ENCODE data around the gene HRK. TPM values are rescaled to one million over a fixed set of nuclear protein-coding genes. Genes with fewer than 3 reads are reported as not detected.

HRK gene
- total and polyA plus RNA-seq, 10 of the 15 experiments (the other 5 are each of a cell fraction or from before 2014, with no cell fraction given), result not detected

DNA sequence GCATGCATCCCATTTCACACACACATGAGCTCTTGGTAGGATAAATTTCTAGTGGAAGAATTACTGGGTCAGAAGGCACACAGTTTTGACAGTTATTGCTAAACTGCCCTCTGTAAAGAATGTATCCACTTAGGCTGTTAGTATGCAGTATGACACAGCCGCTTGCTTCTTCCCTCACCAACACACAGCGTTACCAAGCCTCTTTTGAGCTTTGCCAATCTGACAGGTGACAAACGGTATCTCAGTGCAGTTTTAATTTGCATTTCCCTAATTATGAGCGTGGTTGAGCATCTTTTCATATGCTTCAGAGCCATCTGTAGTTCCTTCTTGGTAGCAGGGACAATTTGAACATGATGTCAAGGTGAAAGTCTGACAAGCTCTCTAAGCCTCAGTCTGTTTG, 42.9 kb downstream of the HRK start:
- H3K79me2 ChIP-seq (ENCODE audit: control insufficient read depth, insufficient read depth, low read length), result no peaks in the 10 kb centered on the region
- TF ChIP-seq RAD21 (IDR thresholded peaks at IDR 0.05; ENCODE audit: insufficient read depth, low read depth, low read length) (no peak), SP1 (IDR thresholded peaks at IDR 0.05; ENCODE audit: low read depth, low read length) (no peak), SMARCA5 (IDR thresholded peaks at IDR 0.05) (no peak), ZNF217 (IDR thresholded peaks at IDR 0.05) (no peak), SMC3 (IDR thresholded peaks at IDR 0.05; ENCODE audit: borderline replicate concordance, low read length) (no peak), CREM (IDR thresholded peaks at IDR 0.05; ENCODE audit: low read depth) (no peak), LARP7 (IDR thresholded peaks at IDR 0.05) (no peak), TARDBP (IDR thresholded peaks at IDR 0.05; ENCODE audit: borderline replicate concordance) (no peak), NR2C2 (IDR thresholded peaks at IDR 0.05; ENCODE audit: borderline replicate concordance, control insufficient read depth, insufficient read length, low read depth) (no peak), POLR2A (IDR thresholded peaks at IDR 0.05; ENCODE audit: low read depth, low read length) (no peak), POU2F2 (IDR thresholded peaks at IDR 0.05; ENCODE audit: borderline replicate concordance, low read depth, low read length) (no peak)
- TF ChIP-seq, protein P1, sequence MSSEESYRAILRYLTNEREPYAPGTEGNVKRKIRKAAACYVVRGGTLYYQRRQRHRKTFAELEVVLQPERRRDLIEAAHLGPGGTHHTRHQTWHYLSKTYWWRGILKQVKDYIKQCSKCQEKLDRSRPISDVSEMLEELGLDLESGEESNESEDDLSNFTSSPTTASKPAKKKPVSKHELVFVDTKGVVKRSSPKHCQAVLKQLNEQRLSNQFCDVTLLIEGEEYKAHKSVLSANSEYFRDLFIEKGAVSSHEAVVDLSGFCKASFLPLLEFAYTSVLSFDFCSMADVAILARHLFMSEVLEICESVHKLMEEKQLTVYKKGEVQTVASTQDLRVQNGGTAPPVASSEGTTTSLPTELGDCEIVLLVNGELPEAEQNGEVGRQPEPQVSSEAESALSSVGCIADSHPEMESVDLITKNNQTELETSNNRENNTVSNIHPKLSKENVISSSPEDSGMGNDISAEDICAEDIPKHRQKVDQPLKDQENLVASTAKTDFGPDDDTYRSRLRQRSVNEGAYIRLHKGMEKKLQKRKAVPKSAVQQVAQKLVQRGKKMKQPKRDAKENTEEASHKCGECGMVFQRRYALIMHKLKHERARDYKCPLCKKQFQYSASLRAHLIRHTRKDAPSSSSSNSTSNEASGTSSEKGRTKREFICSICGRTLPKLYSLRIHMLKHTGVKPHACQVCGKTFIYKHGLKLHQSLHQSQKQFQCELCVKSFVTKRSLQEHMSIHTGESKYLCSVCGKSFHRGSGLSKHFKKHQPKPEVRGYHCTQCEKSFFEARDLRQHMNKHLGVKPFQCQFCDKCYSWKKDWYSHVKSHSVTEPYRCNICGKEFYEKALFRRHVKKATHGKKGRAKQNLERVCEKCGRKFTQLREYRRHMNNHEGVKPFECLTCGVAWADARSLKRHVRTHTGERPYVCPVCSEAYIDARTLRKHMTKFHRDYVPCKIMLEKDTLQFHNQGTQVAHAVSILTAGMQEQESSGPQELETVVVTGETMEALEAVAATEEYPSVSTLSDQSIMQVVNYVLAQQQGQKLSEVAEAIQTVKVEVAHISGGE (CRISPR knock-in tag; IDR thresholded peaks at IDR 0.05), result no peak
- TF ChIP-seq, protein P2, sequence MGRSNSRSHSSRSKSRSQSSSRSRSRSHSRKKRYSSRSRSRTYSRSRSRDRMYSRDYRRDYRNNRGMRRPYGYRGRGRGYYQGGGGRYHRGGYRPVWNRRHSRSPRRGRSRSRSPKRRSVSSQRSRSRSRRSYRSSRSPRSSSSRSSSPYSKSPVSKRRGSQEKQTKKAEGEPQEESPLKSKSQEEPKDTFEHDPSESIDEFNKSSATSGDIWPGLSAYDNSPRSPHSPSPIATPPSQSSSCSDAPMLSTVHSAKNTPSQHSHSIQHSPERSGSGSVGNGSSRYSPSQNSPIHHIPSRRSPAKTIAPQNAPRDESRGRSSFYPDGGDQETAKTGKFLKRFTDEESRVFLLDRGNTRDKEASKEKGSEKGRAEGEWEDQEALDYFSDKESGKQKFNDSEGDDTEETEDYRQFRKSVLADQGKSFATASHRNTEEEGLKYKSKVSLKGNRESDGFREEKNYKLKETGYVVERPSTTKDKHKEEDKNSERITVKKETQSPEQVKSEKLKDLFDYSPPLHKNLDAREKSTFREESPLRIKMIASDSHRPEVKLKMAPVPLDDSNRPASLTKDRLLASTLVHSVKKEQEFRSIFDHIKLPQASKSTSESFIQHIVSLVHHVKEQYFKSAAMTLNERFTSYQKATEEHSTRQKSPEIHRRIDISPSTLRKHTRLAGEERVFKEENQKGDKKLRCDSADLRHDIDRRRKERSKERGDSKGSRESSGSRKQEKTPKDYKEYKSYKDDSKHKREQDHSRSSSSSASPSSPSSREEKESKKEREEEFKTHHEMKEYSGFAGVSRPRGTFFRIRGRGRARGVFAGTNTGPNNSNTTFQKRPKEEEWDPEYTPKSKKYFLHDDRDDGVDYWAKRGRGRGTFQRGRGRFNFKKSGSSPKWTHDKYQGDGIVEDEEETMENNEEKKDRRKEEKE (IDR thresholded peaks at IDR 0.05), result no peak
- TF ChIP-seq, protein P3, sequence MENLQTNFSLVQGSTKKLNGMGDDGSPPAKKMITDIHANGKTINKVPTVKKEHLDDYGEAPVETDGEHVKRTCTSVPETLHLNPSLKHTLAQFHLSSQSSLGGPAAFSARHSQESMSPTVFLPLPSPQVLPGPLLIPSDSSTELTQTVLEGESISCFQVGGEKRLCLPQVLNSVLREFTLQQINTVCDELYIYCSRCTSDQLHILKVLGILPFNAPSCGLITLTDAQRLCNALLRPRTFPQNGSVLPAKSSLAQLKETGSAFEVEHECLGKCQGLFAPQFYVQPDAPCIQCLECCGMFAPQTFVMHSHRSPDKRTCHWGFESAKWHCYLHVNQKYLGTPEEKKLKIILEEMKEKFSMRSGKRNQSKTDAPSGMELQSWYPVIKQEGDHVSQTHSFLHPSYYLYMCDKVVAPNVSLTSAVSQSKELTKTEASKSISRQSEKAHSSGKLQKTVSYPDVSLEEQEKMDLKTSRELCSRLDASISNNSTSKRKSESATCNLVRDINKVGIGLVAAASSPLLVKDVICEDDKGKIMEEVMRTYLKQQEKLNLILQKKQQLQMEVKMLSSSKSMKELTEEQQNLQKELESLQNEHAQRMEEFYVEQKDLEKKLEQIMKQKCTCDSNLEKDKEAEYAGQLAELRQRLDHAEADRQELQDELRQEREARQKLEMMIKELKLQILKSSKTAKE (IDR thresholded peaks at IDR 0.05; ENCODE audit: low read depth, poor library complexity, severe bottlenecking), result no peak
- no peak overlapping the region for H3K4me2 ChIP-seq (ENCODE audit: control insufficient read depth, insufficient read depth)
- H3K9me3 ChIP-seq (replicated peaks; ENCODE audit: control insufficient read depth, insufficient read depth, low read length), result no peaks in the 10 kb centered on the region
- SMC1A ChIA-PET (ENCODE audit: uncharacterized antibody, unreplicated experiment), result no interaction called here
- no peak overlapping the region for H3K9ac ChIP-seq (ENCODE audit: control insufficient read depth, insufficient read depth, low read length)
- RAD21 ChIA-PET (ENCODE audit: unreplicated experiment), result no interaction called here
- CTCF ChIA-PET, result interaction anchor here (0.7 kb wide), 1 partner anchor 710 kb away, joined by 4 read pairs; no protein-coding TSS in a partner anchor
- in situ Hi-C loops (cut with MboI) (no loop called here), intact Hi-C loops (cut with micrococcal nuclease; ENCODE audit: unreplicated experiment) (no loop called here)
- no TSS peak for BruUV-seq (replicated peaks)
- 38% methylated on average over 4 of the region's 4 CpGs for WGBS (ENCODE audit: insufficient coverage, insufficient replicate concordance, low lambda C conversion rate, missing lambda C conversion rate)
- no peak overlapping the region for H2AFZ ChIP-seq (ENCODE audit: control insufficient read depth, low read depth, low read length)
- no peak overlapping the region for H3K27ac ChIP-seq (ENCODE audit: control insufficient read depth, insufficient read depth)
- no peaks in the 10 kb centered on the region for H3K27me3 ChIP-seq (replicated peaks in 1 of 2; ENCODE audit: control insufficient read depth in 2 of 2, insufficient read depth in 2 of 2, low read length in 1 of 2)
- no peak for DNase-seq (ENCODE audit: low read depth, low spot score)
- POLR2A ChIA-PET, result no interaction called here
- no peaks in the 10 kb centered on the region for H4K20me1 ChIP-seq (ENCODE audit: control insufficient read depth, insufficient read depth)
- H3K4me3 ChIP-seq, result no peak overlapping the region
- no peaks in the 10 kb centered on the region for H3K4me1 ChIP-seq (ENCODE audit: control insufficient read depth, insufficient read depth, low read length)
- H3K36me3 ChIP-seq (ENCODE audit: control insufficient read depth in 2 of 2, insufficient read depth in 2 of 2, low read length in 1 of 2), result peaks cover 0 to 1% of the 10 kb centered on the region in 2 experiments; a peak in 2 of 4 replicates
- ATAC-seq, result no peak
- FAIRE-seq, result no peak

Data from GM12878 (cell line).